HG03060 (cell line): Measurements from ENCODE around the gene TBX1.

Experiments
- ATAC-seq: cut with Tn5 transposase; IDR thresholded peaks from one replicate; pipeline ENCODE4 v1.9.1; 2021; ENCODE audit warnings: low read depth, moderate number of reproducible peaks; ENCODE audit not compliant: unreplicated experiment

TBX1 gene

GRCh38 chr22:19809741-19810140 lies 49.2 kb downstream of the TBX1 start:
- ATAC-seq: no peak

DNA sequence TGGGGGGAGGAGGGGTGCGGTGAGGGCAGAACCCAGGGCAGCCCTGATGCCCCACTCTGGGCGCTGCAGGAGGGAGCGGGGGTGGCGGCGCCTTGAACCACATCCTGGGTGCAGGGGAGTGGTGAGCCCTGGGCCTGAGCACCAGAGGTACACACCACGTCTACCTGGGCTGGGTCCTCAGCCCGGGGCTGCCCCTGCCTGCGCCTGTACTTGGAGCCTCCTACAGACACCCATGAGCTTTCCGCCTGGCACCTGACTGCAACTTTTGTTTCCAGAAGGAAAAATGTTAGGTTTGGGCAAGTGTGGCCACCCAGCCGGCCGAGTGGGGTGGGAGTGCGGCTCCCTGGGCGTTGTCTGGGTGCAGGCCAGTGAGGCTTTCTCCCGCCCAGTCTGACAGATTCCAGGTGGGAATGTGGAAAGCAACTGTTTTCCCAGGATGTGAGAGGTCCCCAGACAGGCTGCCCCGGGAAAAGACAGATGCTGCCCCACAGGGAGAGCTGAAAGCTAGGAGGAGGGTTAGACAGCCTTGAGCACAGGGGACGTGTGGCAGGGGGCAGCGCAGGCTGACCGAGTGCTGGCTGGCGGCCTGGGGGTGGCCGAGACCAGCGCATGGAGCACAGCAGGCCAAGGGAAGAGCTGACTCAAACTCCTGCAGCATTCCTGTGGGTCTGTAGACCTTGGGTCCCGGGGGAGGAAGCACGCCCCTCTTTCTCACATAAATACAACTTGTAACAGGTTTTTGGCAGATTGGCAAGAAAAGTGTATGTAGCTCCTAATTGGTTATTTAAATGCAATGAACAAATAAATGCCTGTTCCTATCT lies 50.0 kb downstream of the TBX1 start:
- ATAC-seq: no peak

DNA sequence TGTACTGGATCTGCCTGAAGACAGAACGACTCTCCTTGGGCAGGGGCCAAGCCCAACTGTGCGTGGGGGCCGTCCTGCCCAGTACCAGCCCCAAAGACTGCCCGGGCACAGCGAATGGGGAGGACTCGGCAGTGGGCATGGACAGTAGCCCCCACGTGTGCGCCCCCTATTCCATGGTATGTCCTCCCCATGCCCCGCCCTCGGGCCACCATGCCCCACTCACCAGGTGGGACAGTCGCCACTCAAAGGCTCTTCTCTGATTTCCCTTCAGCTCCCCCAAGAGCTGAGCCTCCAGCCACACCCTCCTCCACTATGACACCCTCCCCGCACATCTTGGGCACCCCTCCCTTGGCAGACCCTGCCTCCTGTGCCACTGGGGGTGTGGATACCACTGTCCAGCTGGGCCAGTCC lies 50.6 kb downstream of the TBX1 start:
- no peak for ATAC-seq

GRCh38 chr22:19811811-19812771 lies 51.5 kb downstream of the TBX1 start:
- no peak for ATAC-seq

GRCh38 chr22:19812910-19813309 lies 52.3 kb downstream of the TBX1 start:
- ATAC-seq: no peak

DNA sequence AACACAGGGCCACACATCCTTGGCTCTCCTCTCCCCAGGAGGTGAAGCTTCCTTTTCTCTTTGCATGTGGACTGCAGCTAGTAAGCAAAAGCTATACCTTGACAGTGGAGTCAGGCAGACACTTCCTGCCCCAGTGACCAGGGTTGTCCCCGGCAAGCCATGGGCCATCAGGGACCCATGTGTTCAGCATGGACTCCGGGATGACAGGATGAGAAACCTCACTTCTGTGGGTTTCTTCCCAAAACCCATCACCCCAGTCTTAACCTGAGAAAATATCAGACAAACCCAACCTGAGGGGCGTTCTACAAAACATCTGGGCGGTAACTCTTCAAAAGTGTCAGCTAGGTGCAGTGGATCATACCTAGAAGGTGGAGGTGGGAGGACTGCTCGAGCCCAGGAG lies 53.9 kb downstream of the TBX1 start:
- no peak for ATAC-seq

DNA sequence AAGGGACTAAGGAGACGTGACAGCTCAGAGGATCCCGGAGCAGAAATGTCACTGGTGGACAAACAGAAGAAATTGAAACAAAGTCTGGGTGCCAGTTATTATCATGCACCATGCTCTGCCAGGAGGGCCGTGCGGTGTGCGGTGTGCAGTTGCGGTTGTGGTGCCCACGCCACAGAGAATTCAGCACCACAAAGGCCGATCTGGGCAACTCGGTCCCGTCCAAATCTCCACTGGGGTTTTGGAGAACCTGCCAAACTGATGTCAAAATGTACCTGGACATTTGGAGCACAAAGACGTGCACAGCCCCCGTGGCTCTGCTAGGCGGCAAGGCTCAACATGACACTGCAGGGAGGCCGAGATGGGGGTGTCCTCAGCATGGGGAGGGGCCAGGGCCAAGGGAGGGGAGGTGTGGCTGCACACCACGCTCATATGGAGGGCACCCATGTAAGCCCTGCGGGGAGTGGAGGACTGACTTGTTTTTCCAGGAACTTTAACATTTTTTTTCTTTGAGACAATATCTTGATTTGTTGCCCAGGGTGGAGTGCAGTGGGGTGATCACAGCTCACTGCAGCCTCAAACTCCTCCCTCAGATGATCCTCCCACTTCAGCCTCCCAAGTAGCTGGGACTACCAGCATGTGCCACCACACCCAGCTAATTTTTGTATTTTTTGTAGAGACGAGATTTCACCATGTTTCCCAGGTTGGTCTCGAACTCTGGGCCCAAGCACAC lies 54.7 kb downstream of the TBX1 start:
- no peak for ATAC-seq

DNA sequence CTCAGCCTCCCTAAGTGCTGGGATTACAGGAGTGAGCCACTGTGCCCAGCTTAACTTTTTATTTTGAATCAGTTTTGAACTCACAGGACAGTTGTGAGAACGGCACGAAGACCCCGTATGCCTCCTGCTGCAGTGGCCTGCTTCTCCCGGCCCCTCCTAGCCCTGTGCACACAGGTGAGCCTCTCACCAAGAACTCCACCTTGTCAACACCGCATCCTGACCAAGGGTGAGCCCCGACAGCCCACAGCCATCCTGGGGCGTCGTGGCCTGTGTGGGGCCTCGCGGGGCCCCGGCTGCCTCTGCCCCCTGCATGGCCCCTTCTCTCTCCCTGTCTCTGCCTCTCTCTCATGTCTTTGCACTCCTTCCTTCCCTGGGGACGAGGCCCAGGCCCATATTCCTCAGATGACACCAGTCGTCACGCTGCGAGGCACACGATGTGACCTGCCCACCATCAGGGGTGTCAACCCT lies 55.3 kb downstream of the TBX1 start:
- no peak for ATAC-seq

- no peak for ATAC-seq
Measured at GRCh38 chr22:19816372-19817119, 56.0 kb downstream of the TBX1 start.
